Epidermal melanocyte (primary cell): ENCODE results near the gene CCR1.

Experiments
- DNase-seq: peaks from one replicate; pipeline ENCODE4 v3.0.0; 2011; ENCODE audit warnings: low spot score; ENCODE audit not compliant: insufficient read length

The CCR1 gene

DNA sequence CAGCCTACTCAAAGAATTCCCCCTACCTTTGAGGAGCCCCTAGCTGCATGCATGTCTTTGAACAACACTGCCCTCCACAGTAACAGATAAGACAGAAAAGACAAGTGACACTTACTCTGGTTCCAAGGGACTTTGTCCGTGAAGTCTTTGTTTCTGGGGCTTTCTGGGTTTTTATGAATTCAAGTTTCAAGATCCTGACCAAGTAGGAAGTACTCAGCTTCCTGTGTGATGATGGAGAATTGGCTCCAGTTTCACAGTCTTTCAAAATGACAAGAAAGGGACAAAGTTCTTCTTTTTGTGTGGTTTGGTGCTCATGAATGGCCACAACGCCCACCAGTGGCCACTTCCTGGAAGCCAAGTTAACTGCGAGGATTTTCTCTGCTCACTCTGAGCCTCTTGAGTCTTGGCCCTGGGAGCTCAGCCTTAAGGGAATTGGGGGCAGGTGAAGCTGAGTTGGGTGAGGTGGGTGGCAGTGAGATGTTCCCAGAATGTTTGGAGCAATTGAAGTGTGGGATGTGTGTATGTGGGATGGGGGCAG lies at the start of gene CCR1:
Gene CCR1, minus strand, starts transcription at position 147 of the 538 bp plus-strand sequence. CDS start 4,000 bp downstream, outside the sequence.
- DNase-seq = no peak

DNA sequence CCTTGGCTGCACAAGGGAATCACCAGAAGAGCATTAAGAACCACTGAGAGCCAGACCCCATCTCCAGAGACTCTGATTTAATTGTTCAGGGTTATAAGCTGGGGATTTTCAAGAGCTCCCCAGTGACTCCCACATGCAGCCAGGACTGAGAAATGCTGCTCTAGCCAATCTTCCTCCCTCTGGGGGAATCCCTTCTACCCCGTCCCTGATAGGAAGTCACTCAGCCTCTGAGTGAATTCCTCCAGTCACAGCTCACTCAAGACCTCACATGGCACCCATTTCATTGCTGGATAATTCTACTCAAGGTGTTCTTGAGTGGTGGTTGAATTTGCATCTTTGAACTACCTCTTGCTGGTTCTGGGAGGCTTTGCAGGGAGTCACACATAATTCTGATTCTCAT lies 44.9 kb upstream of the CCR1 start:
- no peak for DNase-seq

- no peak for DNase-seq
Observed at GRCh38 chr3:46245146-46245545, 37.0 kb upstream of the CCR1 start.

DNA sequence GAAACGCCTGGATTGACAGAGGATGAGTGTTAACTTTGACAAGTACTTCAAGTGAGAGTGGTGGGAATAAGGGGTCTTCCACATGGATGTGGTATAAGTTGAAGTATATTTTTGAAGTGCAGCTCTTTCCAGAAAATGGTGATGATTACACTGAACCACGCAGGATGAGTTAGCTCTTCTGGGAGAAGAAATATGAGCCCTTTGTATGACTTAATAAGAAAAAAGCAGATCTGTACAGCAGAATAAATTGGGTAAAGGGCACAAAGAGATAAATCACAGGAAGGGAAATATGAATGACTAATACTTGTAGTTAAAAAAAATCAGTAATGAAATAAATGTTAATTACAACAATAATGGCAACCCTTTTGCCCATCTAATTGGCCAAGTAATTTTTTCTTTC lies 35.4 kb upstream of the CCR1 start:
- no peak for DNase-seq

DNA sequence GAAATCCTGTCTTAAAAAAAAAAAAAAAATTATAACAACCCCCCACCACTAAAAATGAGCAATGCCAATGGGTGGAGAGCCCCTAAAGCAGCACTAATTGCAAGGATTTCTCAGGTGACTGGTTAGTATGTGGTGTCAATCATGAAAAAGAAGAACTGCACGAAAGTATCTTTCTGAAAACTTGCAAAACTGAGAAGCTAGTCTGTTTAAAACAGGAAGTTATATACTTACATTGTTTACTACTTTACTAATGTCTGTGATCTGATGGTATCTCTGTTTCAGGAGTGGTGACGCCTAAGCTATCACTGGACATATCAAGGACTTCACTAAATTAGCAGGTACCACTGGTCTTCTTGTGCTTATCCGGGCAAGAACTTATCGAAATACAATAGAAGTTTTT lies 34.0 kb upstream of the CCR1 start, which contains the start of gene CCR3:
Gene CCR3, plus strand, starts transcription at position 341 of the 400 bp plus-strand sequence. CDS start 22,699 bp downstream, outside the sequence.
- DNase-seq = no peak

DNA sequence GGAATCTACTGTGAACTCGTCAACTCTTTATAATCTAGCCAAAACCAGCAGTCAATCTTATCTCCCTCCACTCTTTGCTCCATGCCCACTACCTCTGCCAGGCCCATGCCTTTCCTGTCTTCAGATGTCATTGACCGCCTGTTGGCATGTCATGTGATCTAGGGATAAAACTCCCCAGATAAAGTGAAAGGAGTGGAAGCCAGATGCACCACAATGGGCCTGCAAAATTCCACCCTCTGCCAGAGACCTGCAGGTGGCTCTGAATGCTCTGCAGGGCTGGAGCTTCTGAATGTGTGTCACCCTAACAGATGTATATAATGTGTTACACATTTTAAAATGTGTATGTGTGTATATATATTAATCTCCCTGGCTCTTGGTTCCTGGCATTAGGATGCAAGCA lies 31.8 kb upstream of the CCR1 start:
- no peak for DNase-seq

GRCh38 chr3:46239301-46239938 lies 31.3 kb upstream of the CCR1 start:
- DNase-seq = no peak

GRCh38 chr3:46238386-46238785 lies 30.3 kb upstream of the CCR1 start:
- no peak for DNase-seq

GRCh38 chr3:46236294-46237054 lies 28.4 kb upstream of the CCR1 start:
- DNase-seq = no peak

DNA sequence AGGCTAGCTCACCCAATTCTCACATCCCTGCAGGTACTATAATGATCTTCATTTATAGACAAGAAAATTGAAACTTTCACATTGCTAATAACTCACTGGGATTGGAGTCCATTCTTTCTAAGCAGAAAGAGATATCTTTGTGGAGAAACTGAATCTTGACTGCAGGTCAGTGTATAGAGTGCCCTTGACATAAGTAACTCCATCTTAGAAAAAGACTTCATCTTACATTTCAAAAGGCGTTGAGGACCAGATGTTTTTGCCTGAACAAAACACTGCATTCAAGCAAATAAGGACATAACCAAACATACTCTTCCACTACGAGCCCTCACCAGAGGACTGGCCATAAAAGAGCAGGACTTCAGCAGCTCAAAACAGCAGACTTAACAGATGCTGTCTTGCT lies 27.3 kb upstream of the CCR1 start:
- no peak for DNase-seq

DNA sequence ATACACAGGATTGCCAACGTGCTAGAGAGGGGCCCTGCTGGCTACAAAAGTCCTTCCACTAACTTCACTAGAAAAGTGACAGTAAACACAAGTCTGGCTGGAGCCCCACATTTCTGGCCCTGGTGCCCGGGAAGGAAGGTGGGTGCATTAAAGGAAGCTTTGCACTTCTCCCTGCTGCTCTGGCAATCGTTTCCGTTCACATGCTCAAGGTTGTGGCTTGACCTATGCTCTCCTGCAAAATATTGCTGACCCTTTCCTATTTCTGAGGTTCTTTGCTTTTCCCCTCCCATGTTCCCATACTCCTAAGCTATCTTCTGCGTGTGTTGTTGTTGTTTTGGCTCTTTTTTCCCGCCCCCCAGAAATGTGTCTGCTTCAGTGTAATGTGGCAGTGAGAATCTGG lies 25.1 kb upstream of the CCR1 start:
- no peak for DNase-seq

DNA sequence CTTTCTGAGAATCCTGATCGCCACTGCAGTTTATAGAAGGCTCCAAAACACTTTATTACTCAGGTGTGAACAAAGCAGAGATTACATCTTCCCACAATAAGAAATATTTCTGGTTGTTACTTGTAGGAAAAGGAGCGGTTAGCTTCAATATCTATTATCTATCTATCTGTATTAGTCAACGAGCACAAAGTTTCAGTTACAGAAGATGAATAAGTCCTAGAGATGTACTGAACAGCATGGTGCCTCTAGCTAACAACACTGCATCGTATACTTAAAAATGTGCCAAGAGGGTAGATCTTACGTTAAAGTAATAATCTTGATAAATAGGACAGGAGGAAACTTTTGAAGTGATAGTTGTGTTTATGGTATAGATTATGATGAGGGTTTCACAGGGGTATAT lies 23.2 kb upstream of the CCR1 start:
- DNase-seq = no peak

GRCh38 chr3:46228260-46229242 lies 20.4 kb upstream of the CCR1 start:
- DNase-seq = no peak

GRCh38 chr3:46222435-46223161 lies 14.5 kb upstream of the CCR1 start:
- no peak for DNase-seq

DNA sequence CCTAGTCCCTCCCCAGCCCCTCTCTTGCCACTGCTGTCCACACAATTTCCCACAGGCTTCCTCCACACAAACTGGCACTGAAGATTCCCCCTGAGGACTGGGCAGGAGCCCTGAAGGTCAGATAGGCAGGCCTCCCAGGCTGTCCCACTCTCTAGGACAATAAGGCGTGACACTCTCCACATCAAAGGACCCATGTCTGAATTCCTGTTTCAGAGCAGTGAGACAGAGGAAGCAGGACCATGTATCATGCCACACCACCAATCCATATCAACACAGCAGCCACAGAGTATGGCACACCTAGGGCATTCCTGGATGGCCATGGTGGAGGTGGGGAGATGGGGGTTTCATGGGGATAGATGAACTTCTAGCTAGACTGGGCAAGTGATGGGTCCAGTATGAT lies 13.8 kb upstream of the CCR1 start:
- no peak for DNase-seq

- no peak for DNase-seq
Observed at GRCh38 chr3:46221391-46221790, 13.3 kb upstream of the CCR1 start.

- DNase-seq = no peak
Observed at GRCh38 chr3:46218196-46218709, 10.1 kb upstream of the CCR1 start.

DNA sequence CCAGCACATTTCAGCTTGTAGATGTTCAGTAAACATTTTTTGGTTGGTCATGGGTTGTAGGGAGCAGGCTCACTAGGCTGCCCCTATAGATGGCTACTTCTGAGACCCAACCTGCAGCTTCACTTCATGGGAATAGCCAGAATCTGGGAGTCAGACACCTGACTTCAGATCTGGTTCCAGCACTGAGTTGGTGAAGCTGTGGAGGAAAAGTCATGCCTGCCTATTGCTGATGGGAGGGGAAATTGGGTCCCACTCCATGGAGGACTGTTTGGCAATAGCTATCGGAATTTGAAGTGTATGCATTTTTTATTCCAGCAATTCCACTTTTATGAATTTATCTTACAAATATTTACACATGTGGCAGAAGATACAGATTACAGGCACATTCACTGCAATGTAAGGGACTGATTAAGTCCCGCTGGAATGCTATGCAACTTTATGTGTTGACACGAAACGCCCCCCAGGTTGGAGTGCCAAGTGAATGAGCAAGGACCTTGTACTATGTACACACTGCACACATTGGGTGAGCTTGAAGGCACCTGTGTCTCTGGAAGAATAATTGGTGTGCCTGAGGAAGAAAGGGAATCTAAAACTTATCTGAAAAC lies 7.8 kb upstream of the CCR1 start:
- no peak for DNase-seq

GRCh38 chr3:46214751-46215352 lies 6.7 kb upstream of the CCR1 start:
- DNase-seq = no peak

GRCh38 chr3:46213201-46213600 lies 5.1 kb upstream of the CCR1 start:
- no peak for DNase-seq
